ENCODE measurements around the gene TSPAN15.
"Not testable (repeated sequence)": the region's sequence is repeated elsewhere in the genome, so short reads cannot be mapped to it uniquely, and the experiment has no call there.

The TSPAN15 gene

DNA sequence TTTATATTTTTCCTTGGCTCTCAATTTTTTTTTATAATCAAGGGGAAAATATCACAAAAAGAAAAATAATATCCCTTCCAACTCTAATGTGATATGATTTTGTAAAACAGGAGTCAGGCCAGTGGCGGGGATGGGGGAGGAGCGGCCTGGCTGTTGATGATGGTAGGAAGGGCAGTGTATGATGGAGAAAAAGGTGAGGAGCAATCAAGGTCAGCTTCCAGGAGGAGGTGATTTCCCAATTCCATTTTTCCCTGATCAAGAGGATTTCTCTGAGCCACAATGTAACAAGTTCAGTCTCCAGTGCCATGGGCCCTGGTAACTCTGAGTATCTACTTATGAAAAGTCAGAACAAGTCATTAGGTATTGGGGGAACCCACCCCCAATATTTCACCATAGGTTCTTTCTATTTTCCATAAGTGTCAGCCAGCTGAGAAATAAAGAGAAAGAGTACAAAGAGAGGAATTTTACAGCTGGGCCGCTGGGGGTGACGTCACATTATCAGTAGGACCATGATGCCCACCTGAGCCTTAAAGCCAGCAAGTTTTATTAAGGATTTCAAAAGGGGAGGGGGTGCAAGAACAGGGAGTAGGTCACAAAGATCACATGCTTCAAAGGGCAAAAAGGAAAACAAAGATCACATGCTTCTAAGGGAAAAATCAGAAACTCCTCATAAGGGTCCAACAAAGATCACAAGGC lies 37.0 kb downstream of the TSPAN15 start:
- DNase-seq (ENCODE audit: low read depth) = not testable (repeated sequence)

DNA sequence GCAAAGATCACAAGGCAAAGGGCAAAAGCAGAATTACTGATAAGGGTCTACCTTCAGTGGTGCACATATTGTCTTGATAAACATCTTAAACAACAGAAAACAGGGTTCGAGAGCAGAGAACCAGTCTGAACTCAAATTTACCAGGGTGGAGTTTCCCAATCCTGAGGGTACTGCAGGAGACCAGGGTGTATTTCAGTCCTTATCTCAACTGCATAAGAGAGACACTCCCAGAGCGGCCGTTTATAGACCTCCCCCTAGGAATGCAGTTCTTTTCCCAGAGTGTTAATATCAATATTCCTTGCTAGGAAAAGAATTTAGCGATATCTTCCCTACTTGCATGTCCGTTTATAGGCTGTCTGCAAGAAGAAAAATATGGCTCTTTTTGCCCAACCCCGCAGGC lies 37.6 kb downstream of the TSPAN15 start:
- not testable (repeated sequence) for DNase-seq (ENCODE audit: low read depth)

DNA sequence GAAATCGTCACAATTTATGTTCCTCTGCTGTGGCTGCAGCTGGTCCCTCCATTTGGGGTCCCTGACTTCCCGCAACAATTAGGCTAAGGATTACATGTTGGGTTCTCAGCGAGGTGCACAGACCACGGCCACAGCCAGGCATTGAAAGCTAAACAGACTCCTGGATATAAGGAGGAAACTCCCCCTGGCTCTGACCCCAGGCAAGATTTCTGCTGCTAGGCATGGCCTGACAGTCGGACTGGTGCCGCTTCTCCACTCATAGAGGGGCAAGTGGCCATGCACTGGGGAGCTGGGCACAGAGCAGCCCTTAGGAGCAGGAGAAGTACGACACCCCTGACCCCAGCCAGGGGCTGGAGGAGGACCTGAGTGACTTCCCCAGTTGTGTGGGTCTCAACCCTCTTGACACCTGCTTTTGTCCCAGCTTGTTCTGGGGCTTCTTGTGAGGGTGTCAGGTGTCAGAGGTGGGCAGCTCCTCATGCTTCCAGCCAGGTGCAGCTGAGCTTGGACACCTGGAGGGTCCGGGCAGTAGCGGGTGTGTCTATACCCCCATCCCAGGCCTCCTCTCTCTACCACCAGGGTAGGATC lies 38.3 kb downstream of the TSPAN15 start:
- no peak for DNase-seq (ENCODE audit: low read depth)

DNA sequence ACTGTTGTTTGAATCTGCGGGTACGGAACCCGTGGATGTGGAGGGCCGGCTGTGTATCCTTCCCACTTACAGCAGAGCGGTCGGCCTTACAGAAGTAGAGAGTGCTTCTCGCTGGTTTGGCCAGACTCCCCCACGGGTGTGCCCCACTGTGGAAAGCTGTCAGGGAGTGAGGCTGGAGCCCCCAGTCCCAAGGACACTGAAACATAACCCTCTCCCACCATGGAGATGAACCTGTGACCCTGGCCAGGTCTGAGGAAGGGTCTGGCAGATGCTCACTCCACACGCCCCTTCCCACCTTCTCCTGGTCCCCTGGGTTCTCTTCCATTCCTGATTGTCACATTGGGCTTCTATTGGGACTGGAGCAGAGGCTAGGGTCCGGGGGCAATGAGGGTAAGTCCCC lies 39.6 kb downstream of the TSPAN15 start:
- no peak for DNase-seq (ENCODE audit: low read depth)

DNA sequence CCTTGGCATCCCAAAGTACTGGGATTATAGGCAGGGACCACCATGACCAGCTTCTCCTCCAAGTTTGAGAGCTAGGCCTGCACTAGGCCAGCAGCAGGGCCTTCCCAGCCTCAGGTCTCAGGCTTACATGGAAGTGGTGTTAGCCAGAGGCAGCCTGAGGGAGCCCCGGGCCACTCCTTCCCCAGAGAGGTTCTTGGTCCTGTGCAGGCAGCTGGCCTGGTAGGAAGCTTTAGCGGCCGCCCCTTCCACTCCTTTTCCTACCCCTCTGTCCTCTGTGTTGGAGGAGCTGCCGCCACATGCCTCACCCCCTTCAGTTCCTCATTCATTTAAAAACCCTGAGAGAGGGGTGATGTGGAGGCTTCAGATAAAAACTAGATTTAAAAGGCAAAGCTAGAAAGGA lies 40.3 kb downstream of the TSPAN15 start:
- DNase-seq (ENCODE audit: low read depth) = no peak

DNA sequence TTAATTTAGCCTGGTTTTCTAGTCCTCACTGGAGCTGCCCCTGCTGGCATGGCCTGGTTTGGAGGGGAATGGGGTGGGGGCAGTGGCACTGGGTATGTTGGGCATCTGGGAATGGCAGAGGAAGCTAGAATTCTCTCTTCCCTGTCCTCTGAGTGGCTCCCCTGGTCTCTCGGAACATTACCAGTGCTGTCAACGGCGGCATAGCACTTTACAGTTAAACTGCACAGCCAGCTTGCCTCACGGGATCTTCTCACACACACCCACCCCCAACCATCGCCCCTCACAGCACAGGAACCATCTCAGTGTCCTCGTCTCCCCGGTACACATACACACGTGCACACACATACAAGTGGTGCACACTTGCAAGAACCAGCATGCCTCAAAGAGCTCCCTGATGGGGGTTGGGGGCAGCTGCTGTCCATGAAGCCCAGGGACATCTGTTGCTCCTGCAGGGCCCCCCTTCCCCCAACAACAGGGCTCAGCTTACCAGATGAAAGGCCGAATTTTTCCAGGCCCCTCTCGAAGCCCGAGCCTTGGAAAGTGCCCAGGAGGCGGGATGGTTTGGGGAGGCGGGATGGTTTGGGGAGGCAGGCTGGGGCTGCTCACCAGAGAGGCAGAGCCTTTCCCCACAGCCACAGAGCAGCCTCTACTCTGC lies 41.0 kb downstream of the TSPAN15 start:
- no peak for DNase-seq (ENCODE audit: low read depth)

DNA sequence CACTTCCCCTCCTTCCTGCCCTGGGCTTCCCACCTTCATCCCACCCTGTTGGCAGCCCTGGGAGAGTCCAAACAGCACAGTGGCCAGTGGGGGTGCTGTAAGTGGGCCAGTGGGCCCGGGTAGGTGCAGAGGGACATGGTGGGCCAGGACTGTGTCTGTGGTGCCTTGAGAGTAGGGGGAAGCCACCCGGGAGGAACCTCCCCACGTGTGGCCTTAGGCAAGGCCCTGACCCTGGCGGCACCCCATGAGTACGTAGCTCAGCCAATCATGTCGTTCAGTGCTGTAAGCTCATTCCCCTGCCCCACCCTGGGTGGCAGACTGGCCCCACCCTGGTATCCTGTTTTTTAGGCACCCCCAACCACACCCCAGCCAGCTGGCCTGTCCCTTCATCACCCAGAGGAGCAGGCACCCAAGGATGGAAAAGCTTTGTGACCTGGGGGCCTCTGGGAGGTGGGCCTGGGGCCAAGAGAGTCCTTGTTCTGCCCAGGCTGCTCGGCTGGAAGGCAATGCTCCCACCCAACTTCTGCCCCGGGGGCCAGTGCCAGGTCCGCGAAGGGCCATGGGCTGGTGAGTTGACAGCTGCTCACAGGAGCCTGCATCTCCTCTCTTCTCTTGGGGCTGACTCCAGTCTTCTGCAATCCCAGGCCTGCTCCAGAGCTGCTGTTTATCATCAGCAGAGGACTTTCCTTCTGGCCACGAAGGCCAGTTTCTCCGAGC lies 41.6 kb downstream of the TSPAN15 start:
- DNase-seq (ENCODE audit: low read depth) = no peak

DNA sequence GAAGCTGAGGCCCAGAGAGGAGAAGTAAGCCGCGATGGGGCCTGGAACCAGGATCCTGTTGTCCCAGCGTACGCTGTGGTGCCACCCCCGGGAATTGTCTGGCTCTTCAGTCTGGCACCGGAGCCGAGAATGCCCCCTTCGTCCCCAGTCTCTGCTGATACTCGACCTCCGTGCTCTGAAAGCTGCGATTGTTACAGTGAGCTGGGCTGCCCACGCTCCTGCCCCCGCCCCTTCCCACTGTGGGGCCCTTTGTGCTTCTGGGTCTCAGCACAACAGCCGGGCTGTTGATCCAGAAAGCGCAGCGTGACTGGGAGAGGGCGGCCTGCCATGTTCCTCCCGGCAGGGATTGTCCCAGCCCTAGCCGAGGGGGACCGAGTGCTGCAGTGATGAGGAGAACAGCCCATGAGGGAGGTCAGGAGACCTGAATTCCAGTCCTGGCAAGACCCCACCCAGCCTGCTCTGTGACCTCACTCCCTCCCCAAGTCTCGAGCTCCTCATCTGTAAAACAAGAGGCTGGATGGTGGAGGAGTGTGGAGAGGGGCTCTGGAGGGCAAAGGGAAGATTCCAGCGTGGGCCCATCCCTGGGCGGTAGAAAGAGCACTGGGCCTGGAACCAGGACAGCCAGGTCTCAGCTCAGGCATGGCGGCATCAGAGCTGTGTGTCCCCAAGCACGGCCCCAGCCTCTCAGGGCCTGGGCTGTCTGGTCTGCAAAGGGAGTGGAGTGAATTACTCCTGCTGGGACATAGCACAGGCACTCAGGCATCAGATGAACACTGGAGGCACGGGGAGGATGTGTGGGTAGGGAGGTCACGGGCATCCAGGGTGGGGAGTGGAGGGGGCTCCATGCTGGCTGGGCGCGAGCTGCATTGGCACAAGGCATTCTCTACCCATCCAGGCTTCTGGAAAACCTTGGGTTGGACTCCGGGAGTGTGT lies 43.6 kb downstream of the TSPAN15 start:
- no peak for DNase-seq (ENCODE audit: low read depth)

DNA sequence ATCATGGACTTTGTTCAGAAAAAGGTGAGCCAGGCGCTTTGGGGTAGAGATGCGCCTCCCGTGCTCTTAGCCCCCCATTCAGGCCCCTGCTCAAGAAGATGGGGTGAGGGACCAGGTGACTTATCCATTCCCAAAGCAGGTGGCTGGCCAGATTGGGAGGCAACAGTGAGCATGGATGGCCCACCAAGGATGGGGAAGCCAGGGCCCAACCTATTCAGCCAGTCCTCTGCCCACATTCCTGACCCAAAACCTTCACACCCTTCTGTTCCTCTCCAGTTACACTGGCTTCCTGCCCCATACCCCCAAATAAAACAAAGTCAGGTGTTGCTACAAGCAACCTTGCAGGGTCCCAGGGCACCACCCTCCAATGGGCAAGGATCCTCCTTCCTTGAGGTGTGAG lies 44.4 kb downstream of the TSPAN15 start:
- DNase-seq (ENCODE audit: low read depth) = no peak

DNA sequence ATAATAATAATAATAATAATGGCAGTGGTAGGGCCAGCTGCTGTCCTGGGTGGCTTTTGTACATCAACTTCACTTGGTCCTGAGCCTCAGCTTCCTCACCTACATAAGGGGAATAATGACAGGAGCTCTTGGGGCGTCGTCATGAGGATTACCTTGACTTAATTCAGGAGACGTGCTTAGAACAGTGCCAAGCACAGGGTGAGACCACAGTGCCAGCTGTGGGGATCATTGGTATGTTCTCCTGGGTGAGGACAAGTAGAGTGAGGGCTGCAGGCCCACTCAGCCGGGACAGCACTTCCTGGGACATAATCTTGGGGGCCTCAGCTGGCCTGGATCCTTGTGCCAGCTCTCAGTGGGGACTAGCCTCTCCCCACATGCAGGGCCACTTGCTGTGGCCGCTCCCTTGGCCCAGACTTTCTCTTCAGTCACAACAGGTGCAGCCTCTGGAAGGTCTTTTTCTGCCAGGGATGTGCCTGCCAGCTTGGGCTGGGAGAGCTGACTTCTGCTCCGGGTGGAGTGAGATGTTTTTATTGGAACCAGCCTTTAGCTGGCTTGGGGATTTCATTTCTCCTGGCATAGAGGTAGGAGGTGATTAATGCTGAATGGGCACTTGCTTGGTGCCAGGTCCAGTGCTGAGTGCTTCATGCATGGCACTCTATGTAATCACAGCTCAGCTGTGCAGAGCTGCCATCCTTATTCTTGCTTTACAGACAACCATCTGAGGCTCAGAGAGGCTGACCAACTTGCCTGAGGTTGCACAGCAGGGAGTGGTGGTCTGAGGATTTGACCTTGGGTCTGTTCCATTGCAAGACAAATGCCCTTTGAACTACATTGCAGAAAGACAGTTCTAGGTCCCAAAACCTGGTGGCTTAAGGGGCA lies 45.3 kb downstream of the TSPAN15 start:
- DNase-seq (ENCODE audit: low read depth) = no peak

DNA sequence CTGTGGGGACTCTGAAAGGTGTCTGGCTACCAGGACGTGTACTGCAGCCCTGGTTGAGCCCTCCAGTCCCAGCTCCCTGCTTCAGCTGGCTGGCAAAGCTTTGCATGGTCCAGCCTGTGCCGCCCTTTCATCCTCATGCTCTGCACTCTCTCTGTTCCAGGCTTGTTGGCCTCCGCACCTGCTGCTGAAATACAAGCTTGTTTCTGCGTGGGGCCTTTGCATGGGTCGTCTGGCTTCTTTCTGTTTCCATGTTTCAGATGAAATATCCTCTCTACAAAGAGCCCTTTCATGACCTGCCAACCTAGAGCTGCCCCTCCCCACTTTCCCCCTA lies 45.9 kb downstream of the TSPAN15 start:
- no peak for DNase-seq (ENCODE audit: low read depth)

DNA sequence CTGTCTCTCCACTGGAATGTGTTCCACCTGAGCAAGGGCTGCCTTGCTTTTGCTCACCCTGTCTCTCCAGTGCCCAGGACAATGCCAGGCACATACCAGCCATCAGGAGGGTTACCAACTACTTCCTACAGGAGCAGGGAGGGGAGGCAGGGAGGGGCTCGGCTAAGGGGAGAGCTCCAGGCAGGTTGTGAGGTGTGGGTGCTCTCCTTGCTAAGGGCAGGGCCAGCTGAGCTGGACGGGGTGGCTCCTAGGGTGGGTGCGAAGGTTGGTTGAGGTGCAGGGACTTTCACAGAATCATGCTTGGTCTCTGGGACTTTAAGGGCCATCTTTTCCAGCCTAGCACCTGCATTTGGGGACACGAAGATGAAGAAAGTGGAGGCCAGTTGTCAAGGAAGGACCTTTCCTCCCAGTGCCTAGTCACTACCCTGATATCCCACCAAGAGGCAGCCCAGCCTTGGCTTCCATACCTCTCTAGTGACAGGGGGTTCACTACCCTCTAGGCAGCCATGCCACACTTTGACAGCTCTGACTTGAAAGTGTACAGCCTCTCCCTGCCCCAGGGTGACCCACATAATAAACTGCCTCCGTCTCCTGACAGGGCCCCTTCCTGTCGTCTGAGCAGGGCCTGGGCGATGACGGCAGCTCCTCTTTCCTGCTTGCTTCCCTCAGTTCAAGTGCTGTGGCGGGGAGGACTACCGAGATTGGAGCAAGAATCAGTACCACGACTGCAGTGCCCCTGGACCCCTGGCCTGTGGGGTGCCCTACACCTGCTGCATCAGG lies 46.5 kb downstream of the TSPAN15 start:
- no peak for DNase-seq (ENCODE audit: low read depth)

DNA sequence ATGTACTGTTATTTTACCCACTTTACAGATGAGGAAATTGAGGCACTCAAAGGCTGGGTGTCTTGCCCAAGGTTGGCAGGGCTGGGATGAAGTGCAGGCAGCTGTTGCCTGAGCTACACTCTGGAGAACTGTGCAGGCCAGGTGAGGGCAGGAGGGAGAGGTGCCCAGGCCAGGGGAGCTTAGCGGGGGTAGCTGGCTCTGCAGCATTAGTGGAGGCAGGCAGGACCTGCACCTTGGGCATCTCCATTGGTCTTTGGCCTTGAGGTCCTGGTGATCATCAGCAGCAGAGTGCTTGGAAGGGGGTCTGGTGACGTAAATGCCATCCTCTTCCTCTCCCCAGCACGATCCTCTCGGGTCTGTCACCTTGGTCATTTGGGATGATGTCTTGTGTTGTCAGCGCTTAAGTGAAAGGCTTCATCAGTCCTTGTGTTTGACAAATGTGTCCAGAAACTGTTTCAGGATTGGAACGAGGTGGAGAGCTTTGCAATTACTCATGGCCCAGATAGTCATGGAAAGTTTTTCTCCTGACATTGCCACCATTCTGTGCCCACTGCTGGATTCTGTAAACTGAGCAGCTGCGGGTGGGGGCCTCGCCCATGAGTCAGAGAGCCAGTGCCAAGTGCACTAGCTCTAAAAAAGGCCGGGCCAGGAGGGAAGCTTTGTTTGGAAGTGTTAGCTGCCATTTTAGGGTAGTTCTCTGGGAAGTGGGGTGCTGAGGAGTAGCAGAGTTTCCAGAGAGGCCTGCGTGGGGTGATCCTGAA lies 47.6 kb downstream of the TSPAN15 start:
- DNase-seq (ENCODE audit: low read depth) = no peak

DNA sequence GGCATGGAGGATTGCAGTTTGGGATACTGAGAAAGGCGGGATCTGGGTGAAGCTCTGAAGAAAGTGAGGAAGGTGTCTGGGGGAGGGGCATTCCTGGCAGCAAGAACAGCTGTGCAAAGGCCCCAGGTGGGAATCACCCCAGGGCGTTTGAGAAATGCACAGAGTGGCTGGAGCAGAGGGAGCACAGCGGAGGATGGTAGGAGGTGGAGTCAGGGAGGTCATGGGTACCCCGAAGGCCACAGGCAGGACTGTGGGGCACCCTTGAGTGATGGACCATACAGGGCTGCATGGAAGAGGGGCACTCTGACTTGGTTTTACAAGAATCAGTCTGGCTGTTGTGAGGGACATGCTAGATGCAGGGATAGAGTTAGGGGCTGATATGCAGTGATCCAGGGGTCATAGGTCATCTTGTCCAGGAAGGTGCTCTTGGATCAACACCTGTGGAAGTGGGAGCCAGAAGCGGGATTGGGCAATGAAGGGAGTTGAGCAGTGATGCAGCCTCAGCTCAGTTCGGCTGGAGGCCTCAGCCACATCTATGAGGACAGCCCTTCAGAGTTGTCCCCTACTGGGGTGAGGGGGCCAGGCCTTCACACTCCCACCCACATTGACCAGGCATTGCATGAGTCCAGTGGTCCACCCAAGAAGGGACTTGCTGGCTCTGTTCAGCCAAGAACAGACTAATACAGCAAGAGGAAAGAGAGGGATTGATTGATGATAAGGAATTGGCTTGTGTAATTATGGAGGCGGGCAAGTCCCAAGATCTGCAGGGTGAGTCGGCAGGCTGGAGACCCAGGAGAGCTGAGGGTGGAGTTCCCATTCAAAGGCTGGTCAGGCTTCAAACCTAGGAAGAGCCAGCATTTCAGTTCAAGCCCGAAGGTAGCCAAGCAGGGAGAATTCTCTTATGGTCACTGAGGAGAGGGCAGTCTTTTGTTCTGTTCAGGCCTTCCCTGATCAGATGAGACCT lies 48.7 kb downstream of the TSPAN15 start:
- no peak for DNase-seq (ENCODE audit: low read depth)

DNA sequence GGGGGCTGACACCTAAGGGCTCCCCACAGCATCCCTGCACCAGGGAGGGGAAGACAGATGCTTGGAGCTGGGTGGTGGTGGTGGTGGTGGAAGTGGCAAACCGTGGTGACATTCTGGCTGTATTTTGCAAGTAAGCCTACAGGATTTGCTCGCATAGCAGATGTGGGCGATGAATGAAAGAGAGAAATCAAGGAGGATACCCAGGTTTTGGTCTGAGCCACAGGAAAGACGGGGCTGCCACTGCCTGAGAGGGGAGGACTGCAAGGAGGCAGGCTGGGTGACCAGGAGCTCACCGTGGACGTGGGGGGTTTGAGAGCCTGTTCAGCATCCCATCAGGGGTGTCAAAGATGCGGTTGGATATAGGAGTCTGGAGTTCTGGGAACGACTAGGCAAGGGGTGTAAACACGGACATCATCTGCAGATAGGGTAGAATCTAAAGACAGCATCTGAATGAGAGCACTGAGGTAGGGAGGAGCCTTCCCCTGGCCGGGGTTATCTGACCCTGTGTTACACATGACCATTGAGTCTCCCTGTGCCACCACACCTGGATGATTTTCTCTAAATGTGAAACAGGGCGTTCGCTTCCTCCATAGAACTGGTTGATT lies 49.7 kb downstream of the TSPAN15 start:
- no peak for DNase-seq (ENCODE audit: low read depth)

DNA sequence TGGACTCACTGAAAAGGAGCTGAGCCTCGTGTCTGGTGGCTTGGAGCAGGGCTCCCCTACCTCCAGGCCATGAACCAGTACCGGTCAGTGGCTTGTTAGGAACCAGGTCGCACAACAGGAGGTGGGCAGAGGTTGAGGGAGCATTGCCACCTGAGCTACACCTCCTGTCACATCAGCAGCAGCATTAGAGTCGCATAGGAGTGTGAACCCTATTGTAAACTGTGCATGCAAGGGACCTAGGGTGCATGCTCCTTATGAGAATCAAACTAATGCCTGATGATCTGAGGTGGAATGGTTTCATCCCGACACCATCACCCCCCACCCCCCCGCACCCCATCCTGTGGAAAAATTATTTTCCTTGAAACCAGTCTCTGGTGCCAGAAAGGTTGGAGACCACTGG lies 50.4 kb downstream of the TSPAN15 start:
- no peak for DNase-seq (ENCODE audit: low read depth)

DNA sequence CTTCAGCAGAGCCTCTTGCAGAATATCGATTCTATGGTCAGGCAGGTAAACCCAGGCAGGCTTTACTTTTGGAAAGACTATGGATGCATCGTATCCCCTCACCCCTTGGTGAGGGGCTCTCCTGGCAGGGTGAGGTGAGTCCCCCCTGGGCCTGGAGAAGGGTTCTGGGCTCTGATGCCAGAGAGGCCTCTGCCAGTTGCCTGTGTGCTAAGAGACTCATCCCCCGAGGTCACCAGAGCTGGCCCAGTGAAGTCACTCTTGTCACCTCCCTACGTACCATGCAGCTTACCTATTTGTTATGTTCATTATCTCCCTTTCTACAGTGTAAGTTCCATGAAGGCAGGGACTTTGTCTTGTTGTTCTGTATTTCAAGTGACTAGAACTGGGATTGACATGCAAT lies 51.3 kb downstream of the TSPAN15 start:
- DNase-seq (ENCODE audit: low read depth) = no peak

Data from iris pigment epithelial cell (primary cell).